HG03064 (cell line): ENCODE results near the gene NOL7.

Experiments
- ATAC-seq: cut with Tn5 transposase; IDR thresholded peaks from one replicate; pipeline ENCODE4 v1.9.1; 2021; ENCODE audit warnings: low read depth; ENCODE audit not compliant: unreplicated experiment

The NOL7 gene

DNA sequence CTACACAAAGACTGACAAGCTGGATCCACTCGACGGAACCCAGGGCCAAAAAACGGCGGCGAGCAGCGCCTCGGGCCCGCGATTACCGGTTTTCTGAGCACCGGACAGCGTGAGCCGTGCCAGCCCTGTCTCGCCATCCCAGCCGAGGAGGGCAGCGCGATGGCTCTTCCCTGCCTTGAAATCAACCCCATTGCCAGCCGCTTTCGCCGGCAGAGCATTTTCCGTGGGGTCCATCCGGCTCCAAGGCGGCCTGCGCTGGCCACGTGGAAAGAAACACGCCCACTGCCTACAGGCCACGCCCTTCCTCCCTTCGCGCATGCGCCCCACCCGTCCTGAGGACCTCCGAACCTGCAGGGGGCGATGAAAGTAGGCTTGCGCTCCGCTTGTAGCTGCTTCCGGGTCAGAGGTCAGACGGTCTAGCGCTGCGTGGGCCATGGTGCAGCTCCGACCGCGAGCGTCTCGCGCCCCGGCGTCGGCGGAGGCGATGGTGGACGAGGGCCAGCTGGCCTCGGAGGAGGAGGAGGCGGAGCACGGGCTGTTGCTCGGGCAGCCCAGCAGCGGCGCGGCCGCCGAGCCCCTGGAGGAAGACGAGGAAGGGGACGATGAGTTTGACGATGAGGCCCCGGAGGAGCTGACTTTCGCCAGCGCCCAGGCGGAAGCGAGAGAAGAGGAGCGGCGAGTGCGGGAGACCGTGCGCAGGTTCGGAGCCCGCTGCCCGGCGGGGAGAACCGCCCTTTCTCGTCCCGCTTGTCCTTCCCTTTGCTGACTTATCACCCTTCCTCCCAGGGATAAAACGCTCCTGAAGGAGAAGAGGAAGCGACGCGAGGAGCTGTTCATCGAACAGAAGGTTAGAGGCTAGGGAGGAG is at the start of gene NOL7:
TSS of gene NOL7 (plus strand) at position 410 of the 866 bp plus-strand sequence. CDS start at position 434, 24 bp downstream.
- peak; percentile 82 for ATAC-seq

DNA sequence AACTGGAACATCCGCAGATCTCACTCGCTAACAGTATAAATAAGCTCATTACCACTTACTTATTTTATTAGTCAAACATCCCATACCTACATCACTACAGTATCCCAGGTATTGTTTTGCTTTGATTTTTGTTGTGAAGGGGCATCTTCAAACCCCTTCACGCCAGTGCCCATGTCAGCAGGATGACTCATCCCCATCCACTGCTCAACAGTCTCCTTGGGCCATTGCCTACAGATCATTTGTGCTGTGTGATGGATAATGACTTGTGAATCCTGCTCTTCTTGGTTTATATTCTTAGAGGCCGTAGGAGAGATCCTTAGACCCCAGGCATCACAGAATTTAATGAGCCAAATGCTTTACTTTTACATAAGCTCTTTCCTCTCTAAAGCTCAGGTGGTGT is 49.2 kb upstream of the NOL7 start:
- ATAC-seq, result no peak

DNA sequence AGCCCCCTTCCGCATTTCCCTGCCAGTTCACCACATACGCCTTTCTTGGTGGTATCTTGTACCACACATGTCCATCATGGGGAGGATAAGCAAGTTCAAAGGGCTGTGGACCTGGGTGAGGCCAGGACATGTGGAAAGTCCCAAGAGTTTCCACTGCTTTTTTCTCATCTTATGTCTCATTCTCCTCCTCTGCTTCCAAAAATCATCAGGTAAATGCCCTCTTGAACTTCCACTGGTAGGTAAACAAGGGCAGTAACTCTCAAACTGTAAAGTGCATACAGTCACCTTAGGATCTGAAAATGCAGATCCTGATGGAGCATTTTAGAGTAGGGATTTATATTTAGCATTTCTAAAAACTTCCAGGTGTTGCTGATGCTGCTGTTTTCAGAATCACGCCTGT is 48.6 kb upstream of the NOL7 start:
- ATAC-seq, result no peak

DNA sequence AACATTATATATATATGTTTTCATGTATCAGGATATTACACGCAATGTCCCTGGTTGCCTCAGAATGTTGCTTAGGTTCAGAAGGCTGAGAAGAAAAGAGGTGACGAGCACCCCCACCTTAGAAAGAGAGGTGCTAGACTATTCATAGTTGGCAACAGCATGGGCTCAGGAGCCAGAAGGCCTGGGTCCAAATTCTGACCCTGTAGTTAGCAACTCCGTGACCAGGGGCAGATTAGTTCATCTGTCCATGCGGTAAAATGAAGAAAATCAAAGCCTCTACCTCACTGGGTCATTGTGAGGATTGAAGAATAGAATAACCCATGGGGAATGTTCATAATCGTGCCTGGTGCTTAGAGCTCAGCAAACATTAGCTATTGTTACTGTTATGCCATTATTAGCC is 46.2 kb upstream of the NOL7 start:
- no peak for ATAC-seq

DNA sequence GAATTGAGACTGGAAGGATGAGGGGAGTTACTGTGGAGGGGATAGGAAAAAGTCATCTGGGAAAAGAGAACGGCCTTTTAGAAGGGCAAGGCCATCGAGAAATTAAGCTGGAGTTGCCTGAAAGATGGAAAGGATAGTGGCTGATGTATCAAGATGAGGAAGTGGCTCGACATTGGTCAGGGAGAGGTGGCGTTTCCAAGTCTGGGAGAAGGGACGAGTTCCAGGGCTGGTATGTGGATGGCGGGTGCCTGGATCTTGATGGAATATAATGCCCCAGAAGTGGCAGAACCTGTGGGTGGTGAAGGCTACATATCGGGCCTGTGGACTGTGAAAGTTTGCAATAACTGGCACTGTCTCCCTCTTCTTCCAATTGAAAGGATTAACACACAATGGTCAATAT is 42.9 kb upstream of the NOL7 start:
- ATAC-seq, result no peak

DNA sequence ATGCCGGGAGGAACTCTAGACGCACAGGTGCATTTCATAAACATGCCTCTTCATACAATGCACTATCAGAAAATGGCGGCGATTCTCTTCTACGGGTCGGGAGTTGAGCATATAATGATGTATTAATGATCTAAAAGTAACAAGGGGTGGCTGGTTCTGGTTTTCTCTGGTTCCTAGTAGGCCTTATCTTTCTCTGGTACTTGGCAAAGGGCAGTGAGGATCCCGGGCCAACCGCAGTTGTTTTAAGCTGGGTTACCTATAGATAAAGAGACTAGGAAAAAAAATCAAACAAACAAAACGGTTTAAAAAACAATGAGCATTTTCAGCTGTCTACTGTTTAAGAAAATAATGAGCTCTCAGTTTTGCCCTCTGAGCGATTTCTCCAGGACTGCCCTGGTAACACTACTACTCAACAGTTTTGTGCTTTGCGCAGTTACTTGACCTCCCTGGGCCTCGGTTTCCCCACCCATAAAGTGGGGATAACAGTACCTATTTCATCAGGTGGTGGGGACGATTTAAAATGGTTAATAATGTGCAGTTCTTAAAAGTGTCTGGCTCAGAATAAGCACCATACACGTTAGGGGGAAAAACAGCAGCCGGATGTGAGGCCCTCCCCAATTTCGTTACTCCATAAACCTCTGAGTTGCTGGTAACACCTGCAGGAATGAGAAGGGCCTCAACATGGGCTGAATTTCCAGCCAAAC is 42.0 kb upstream of the NOL7 start:
- ATAC-seq, result no peak

DNA sequence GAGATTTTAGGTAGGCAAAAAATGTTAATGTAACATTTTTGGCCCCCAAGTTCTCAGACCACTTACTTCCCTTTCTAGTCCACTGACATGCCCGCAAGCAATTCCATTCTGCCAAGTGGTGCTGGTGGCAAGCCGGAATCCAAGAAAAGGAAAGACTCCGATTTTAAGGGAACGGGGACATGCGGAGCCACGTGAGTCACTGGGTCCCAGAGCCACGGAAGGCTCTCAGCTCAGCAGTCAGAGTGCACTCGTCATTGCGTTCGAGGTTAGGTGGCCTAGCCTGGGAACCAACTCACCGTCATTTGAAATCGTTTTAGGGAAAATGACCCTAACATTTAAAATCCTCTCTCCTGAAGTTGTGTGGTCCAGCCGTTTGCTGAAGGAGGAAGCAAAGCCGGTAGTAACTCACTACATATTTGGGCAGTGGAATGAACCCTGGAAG is 41.4 kb upstream of the NOL7 start:
- ATAC-seq, result no peak

DNA sequence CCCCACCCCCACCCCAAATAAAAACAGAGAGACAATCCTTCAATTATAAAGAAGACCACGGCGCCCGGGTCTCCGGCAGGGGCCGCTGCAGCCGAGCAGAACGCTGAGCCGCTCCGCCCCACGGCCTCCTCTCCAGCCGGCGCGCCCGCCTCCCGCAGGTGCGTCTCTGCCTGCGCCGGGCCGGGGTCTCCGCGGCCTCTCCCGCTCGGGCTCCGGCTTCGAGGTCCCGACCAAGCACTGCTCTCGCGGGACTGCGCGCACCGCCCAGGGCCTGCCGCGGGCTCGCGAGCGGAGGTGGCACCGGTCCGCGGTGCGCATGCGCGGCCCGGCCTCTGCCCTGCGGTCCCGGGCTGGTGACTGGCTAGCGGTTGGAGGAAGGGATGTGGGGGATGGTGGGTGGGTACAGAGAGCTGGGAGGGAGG is 41.0 kb upstream of the NOL7 start:
- ATAC-seq, result peak; percentile 80

DNA sequence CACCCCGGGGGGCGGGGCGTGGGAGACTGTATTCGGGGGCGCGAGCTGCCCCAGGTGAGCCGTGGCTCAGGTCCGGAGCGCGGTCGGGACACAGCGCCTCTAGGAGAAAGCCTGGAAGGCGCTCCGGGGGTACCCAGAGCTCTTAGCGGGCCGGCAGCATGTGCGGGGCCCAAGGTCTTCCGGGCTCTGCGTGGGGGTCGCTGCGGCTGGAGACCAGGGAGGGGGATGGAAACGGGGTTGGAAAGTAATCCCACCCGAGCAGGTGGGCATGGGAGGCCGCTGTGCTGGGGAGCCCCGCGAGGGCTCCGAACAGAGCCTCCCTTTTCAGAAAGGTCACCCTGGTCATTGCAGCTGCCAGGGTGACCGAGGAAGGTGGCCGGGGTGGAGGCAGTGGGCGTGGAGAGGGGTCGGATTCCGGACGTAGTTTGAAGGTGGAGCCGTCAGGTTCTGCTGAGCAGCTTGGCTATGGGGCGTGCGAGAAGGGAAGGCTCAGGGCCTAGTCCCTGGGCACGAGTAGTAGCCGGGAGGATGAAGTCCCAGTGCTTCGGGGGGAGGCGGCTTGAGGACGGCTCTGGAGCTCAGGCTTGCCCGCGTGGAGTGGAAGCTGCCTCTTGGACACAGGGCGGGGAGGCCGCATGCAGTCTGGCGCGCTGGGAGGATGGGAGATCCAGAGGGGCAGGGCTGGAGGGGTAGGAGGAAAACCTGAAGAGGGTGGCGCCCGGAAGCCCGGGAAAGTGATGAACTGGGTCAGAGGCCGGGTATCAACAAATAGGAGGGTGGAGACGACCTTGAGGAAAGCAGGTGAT is 40.4 kb upstream of the NOL7 start, which contains the start of gene SIRT5:
TSS of gene SIRT5 (plus strand) at position 31 of the 806 bp plus-strand sequence. CDS start 9,510 bp downstream, outside the sequence.
- peak; percentile 55 for ATAC-seq

DNA sequence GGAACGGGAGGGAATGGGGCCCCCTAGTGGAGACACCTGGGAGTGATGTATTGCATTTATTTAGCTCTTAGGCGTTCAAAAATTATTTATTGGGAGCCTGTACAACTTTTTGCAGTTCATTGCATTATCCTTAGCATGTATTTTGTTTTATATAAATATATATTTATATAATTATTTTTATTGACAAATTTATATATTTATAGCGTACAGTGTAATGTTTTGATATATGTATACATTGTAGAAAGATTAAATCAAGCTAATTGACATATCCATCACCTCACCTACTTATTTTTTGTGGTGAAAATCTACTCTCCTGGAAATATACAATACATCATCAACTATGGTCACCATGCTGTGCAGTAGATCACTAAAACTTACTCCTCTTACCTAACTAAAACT is 39.8 kb upstream of the NOL7 start:
- no peak for ATAC-seq

DNA sequence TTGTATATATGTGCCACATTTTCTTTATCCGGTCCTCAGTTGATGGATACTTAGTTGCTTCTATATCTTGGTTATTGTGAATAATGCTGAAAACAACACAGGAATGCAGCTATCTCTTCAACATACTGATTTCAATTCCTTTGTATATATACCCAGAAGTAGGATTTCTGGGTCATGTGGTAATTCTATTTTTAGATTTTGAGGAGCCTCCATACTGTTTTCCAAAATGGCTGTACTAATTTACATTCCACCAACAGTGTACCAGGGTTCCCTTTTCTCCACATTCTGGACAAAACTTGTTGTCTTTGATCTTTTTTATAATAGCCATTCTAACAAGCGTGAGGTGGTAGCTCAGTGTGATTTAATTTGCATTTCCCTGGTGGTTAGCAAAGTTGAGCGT is 39.1 kb upstream of the NOL7 start:
- no peak for ATAC-seq

DNA sequence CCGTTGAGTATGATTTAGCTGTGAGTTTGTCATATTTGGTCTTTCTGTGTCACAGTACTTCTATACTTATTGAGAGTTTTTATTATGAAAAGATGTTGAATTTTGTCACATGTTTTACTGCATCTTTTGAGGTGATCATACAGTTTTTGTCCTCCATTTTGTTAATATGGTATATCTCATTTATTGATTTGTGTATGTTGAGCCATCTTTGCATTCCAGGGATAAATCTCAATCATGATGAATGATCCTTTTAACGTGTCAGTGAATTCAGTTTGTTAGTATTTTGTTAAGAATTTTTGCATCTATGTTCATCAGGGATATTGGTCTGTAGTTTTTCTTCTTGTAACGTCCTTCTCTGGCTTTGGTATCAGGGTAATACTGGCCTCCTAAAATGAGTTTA is 37.2 kb upstream of the NOL7 start:
- ATAC-seq, result no peak

DNA sequence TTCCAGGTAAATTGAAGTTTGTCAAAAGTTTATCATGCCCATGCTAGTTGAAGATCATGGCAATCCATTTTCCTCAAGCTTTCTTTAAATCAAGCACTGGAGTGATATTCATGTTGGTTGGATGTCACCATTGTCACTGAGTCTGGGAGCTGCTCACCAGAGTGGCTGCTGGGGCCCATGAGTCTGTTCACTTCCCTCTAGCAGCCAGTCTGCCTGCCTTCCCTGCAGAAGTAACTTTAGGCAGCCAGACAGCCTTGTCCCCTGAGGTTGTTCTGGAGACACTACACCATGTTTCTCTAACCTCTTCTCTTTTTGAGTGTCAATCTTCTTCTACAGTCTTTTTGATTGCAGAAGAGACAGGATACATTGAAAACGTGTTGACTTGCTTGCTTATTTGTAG is 35.2 kb upstream of the NOL7 start:
- no peak for ATAC-seq

DNA sequence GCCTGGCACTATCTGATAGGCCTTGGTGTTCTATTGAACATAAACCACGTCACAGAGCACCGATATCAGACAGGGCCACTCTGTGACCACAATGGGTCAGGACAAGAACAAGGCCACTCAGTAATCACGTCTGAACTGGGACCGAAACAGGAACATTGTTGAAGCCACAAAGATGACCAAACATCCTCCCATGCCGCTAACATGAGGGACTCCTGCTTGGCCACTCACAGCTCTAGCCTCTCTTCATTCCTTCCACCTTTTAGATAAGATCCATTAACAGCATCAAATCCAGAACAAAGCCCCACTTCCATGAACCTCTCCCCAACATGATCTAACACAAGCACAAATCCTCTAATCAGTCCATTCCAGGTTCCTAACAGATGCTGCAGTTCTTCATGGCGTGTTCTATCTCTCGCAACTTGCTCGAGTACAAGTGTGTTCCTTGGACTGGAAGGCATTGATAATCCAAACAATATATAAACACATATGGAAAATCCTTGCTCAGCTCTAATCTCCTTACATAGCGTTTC is 33.4 kb upstream of the NOL7 start:
- no peak for ATAC-seq

DNA sequence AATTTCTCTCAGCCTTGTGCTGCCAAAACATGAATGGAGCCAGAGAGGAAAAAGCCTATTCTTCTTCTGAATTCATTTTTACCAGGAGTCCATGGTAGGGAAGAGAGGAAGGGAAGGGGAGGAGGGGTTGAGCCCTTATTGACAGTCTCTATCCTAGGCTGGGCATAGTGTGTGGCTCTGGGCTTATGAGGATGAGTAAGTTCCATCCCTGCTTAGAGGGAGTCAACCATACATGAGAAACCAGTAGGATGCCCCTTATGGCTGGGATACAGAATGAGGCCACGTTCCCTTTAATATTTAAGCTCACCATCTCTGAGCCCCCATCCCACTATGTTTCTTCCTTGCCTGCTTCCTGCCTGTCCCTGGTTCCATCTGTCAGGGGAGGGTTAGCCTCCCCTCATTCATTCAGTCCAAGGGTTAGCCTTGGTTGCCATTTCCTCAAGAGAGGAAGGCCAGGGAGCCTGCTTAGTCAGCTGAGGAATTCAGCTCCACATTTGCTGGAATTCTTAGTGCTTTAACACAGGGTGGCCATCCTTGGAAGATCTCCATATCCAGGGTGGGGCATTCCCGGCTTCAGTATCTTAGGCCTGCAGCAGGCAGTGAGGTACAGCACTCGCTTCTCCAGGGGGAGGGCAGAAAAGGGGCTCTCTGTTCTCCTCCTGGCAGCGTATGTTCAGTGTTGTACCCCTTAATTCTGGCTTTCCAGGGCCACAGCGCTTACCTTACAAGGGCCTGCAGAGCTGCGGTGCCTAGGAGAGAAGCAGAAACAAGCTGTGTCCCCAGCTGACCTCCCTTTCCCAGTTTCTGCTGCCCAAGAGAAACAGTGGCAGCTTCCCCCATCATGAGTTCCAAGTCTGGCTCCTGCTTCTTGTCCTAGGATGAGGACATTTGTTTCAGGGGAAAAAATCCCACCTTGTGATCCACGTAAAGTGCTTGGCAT is 28.3 kb upstream of the NOL7 start:
- no peak for ATAC-seq

DNA sequence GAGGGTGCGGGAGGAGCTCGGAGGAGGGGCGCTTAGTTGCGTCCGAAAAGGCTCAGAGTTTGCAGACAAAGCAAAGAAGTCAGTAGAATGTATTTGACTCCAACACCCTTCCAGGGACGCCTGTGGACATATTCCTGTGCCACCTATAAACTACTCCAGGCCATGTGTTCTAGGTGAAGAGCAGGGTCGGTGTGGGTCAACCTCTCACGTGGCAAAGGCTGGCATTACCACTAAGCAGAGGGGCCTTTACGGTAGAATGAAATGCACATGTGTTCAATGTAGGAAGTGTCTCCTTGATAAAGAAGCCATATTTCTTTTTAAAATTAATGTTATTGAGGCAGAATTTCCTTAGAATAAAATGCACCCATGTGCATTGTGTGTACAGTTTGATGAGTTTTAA is 25.3 kb upstream of the NOL7 start:
- no peak for ATAC-seq

DNA sequence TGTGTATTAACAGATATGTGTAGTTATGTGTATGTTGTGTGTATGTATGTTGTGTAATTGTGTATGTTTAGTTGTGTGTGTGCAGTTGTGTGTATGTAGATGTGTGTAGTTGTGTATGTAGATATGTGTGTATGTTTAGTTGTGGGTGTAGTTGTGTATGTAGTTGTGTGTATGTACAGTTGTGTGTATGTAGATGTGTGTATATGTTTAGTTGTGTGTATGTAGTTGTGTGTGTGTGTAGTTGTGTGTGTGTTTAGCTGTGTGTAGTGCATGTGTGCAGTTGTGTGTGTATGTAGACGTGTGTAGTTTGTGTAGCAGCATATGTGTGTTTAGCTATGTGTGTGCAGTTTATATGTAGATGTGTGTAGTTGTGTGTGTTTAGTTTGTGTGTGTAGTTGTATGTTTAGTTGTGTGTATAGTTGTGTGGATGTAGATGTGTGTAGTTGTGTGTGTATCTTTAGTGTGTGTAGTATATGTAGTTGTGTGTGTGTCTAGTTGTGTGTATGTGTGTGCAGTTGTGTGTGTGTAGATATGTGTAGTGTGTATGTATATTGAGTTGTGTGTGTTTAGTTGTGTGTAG is 24.5 kb upstream of the NOL7 start:
- no peak for ATAC-seq

DNA sequence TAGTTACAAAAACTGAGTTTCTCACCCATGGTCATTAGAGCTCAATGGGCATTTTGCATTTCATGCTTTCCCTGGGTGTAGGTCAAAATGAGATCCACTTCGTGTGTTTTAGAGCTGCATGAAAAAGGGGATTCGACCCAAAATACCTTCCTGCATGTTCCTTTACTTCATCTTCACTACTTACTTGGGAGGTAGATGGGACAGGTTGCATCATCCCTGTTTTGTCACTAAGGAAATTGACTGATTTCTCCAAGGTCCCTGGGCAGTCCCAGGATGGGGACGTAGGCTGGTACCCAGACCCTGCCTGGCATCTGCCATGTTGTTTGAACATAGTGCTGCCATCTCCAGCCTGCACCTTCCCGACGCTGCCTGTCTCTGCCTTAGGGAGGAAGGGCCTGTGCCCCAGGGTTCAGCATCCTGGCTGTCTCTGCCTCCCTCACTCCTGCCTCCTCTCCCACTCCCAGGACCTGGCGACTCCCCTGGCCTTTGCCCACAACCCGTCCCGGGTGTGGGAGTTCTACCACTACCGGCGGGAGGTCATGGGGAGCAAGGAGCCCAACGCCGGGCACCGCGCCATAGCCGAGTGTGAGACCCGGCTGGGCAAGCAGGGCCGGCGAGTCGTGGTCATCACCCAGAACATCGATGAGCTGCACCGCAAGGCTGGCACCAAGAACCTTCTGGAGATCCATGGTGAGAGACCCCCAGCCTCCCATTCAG is 23.8 kb upstream of the NOL7 start:
- ATAC-seq, result no peak

DNA sequence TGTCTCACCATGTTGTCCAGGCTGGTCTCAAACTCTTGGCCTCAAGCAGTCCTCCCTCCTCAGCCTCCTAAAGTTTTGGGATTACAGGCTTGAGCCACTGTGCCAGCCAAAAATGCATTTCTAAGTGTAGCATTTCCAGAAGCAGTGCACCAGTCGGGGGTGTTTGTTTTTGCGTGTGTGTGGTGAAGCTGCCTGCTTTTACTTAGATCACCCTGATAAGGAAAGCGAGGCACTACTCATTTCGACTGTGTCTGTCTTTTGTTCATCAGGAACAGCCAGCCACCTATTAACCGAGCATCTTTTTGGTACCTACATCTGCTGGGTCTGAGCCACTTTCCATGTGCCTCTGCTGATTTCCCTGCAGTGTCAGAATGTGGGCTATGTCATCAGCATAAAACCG is 22.0 kb upstream of the NOL7 start:
- no peak for ATAC-seq
